Nephron (organoid): Measurements from ENCODE around the gene CDH13.

Source experiments
- H3K27ac Mint-ChIP-seq, 3 experiments: 2 replicates each; pipeline ENCODE4 v1.8.0; 2020; ENCODE audit warnings: mixed read lengths in 3 of 3, mild to moderate bottlenecking in 2 of 3, moderate library complexity in 1 of 3
- H3K27me3 Mint-ChIP-seq: 2 replicates; pipeline ENCODE4 v1.8.0; 2021; ENCODE audit warnings: low read depth, mild to moderate bottlenecking, moderate library complexity, mixed read lengths
- H3K36me3 Mint-ChIP-seq: 2 replicates; pipeline ENCODE4 v1.8.0; 2020; ENCODE audit warnings: low read depth, mixed read lengths
- H3K4me1 Mint-ChIP-seq: 2 replicates; pipeline ENCODE4 v1.8.0; 2020; ENCODE audit warnings: mixed read lengths
- H3K4me3 Mint-ChIP-seq, 3 experiments: 2 replicates each; pipeline ENCODE4 v1.8.0; 2020; ENCODE audit warnings: mild to moderate bottlenecking in 3 of 3, mixed read lengths in 3 of 3, moderate library complexity in 2 of 3
- H3K9me3 Mint-ChIP-seq: 2 replicates; pipeline ENCODE4 v1.8.0; 2020; ENCODE audit warnings: mixed read lengths
- CTCF ChIP-seq, 3 experiments: fragments of 200-600 bp; sonication (generic); IDR thresholded peaks; one replicate each; pipeline ENCODE4 v1.5.0; 2021; ENCODE audit warnings: antibody characterized with exemption in 3 of 3; ENCODE audit not compliant: unreplicated experiment in 3 of 3

The CDH13 gene

DNA sequence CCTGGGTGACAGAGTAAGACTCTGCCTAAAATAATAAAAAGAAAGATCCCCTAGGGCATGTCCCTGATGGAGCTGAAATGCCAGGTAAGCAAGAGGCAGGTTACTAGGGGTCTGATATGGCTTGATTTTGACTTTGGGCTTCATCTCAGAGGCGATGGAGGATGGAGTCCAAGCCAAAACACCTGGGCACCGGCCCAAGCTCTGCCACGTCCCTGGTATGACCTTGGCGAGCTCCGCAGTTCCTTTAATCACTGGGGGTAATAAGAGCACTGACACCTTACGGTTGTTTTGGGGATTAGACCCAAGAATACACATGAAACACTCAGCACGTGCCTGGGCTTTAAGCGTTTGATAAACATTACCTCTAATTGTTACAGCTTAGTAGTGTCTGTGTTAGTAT, 830.2 kb downstream of the CDH13 start:
- H3K27ac Mint-ChIP-seq, result no peak overlapping the region
- H3K27me3 Mint-ChIP-seq, result no peaks in the 10 kb centered on the region
- no peaks in the 10 kb centered on the region for H3K4me1 Mint-ChIP-seq
- no peak overlapping the region for H3K4me3 Mint-ChIP-seq
- no peaks in the 10 kb centered on the region for H3K9me3 Mint-ChIP-seq
- TF ChIP-seq CTCF (IDR thresholded peaks at IDR 0.05; ENCODE audit: unreplicated experiment in 3 of 3), result no peak
- no peaks in the 10 kb centered on the region for H3K36me3 Mint-ChIP-seq

DNA sequence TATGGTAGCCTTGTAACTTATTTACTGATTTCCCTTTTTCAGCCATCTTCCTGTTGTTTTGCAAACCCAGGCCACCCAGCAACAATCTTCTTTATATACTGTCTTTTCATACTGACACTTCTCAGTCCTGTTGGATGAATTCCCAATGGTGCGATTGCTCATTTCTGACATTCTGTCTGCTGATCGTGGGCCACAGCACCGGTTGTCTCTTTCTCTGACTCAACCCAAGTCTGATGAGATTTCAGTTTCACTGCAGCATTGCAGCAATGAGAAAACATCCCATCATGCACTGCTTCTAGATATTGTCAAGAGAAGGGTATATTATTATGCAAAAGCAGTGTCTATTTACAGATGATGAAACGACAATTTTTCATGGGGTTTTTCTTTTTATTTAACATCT, 831.8 kb downstream of the CDH13 start:
- Mint-ChIP-seq H3K4me1 (no peaks in the 10 kb centered on the region), H3K27me3 (peaks cover 8% of the 10 kb centered on the region), H3K36me3 (no peaks in the 10 kb centered on the region), H3K4me3 (no peak overlapping the region), H3K27ac (no peak overlapping the region), H3K9me3 (no peaks in the 10 kb centered on the region)
- TF ChIP-seq CTCF (IDR thresholded peaks at IDR 0.05; ENCODE audit: unreplicated experiment in 3 of 3), result no peak

GRCh38 chr16:83464991-83465390, 838.2 kb downstream of the CDH13 start:
- no peak for TF ChIP-seq CTCF (IDR thresholded peaks at IDR 0.05; ENCODE audit: unreplicated experiment in 3 of 3)
- no peak overlapping the region for H3K27ac Mint-ChIP-seq
- no peaks in the 10 kb centered on the region for H3K4me1 Mint-ChIP-seq
- no peaks in the 10 kb centered on the region for H3K9me3 Mint-ChIP-seq
- H3K27me3 Mint-ChIP-seq, result peaks cover 11% of the 10 kb centered on the region
- H3K4me3 Mint-ChIP-seq, result no peak overlapping the region
- no peaks in the 10 kb centered on the region for H3K36me3 Mint-ChIP-seq

DNA sequence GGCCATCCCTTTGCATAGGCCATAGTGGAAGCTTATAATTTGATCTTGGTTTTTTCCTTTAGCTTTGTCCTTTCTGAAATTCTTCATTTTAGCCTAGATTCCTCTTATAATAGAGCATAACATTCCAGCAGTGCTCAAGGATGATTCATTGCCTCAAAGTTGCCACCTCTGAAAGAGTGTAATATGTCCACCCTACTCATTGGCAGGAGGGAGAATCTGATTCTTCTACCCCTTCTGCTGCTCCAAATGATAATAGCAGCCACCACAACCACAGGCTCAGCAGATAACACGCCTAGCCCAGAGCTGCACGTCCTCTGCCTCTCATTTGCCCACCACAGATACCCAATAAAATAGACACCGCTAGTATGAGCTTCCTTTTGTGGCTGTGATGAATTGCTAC, 843.6 kb downstream of the CDH13 start:
- Mint-ChIP-seq H3K4me1 (no peaks in the 10 kb centered on the region), H3K27ac (no peak overlapping the region), H3K36me3 (no peaks in the 10 kb centered on the region), H3K4me3 (no peak overlapping the region), H3K27me3 (peaks cover 7% of the 10 kb centered on the region), H3K9me3 (no peaks in the 10 kb centered on the region)
- TF ChIP-seq CTCF (IDR thresholded peaks at IDR 0.05; ENCODE audit: unreplicated experiment in 3 of 3), result no peak

GRCh38 chr16:83472776-83473501, 846.2 kb downstream of the CDH13 start:
- H3K27me3 Mint-ChIP-seq, result peaks cover 6% of the 10 kb centered on the region
- no peaks in the 10 kb centered on the region for H3K4me1 Mint-ChIP-seq
- no peak overlapping the region for H3K4me3 Mint-ChIP-seq
- H3K27ac Mint-ChIP-seq, result no peak overlapping the region
- no peaks in the 10 kb centered on the region for H3K36me3 Mint-ChIP-seq
- H3K9me3 Mint-ChIP-seq, result no peaks in the 10 kb centered on the region
- TF ChIP-seq CTCF (IDR thresholded peaks at IDR 0.05; ENCODE audit: unreplicated experiment in 3 of 3), result no peak
